ENCODE results near the gene DPY30.

DNA sequence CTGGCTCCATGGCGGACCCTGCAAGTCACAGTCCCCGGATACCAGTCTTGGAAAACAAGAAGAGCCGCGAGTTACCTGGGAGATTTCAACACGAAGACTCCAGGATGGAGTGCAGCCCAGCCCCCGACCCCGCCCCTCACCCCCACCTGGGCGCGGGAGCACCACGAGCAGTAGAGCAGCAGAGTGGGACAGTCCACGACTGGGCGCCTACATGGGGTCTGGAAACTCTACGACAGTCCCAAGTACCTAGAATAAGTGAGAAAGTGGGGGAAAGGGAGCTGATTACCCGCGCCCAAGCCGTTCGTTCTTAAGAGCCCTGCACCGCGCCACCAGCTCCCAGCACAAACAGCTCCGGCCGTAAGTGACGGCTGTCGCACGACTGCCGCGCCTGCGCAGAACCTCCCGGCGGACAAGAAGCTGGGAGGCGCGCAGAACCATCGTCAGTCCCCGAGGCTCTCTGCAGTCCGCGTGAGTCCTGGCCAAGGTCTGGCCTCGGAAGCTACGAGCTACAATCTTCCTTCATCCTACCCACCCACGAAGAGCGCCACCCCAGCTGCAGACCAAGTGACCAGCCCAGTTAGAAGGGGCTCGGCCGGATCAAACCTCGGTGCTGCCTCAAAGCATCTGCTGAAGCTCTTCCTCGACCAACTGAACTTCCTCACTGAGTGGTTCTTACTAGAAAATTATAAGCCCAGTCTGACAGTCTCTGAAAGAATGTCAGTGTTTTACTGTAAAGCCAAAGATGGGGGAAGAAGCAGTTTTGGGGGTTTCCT lies at the start of gene DPY30:
- TF ChIP-seq, protein P1, sequence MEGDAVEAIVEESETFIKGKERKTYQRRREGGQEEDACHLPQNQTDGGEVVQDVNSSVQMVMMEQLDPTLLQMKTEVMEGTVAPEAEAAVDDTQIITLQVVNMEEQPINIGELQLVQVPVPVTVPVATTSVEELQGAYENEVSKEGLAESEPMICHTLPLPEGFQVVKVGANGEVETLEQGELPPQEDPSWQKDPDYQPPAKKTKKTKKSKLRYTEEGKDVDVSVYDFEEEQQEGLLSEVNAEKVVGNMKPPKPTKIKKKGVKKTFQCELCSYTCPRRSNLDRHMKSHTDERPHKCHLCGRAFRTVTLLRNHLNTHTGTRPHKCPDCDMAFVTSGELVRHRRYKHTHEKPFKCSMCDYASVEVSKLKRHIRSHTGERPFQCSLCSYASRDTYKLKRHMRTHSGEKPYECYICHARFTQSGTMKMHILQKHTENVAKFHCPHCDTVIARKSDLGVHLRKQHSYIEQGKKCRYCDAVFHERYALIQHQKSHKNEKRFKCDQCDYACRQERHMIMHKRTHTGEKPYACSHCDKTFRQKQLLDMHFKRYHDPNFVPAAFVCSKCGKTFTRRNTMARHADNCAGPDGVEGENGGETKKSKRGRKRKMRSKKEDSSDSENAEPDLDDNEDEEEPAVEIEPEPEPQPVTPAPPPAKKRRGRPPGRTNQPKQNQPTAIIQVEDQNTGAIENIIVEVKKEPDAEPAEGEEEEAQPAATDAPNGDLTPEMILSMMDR (IDR thresholded peaks at IDR 0.05) = peak in 1 of 5 experiments; percentile 32
- peak; percentile 65 to 84 for TF ChIP-seq POLR2A (IDR thresholded peaks at IDR 0.05)

Measured in tibial nerve (tissue), 3 donors.